Large intestine (tissue), 3 donors: ENCODE data around the gene PCNX3. TPM values are rescaled to one million over a fixed set of nuclear protein-coding genes. Genes with fewer than 3 reads are reported as not detected.

Experiments used
- DNase-seq, 2 donors: peaks; one replicate each; pipeline versions ENCODE4 v3.0.0 to v3.0.0-alpha.2; 2013
- H3K27ac ChIP-seq: one replicate; pipeline ENCODE4 v1.5.1; 2013; ENCODE audit warnings: low read length
- H3K27me3 ChIP-seq: 2 replicates; pipeline ENCODE4 v1.6.1; 2013; ENCODE audit warnings: low read length; ENCODE audit not compliant: control insufficient read depth, insufficient read depth
- H3K36me3 ChIP-seq: 2 replicates; pipeline ENCODE4 v1.6.1; 2013; ENCODE audit warnings: low read length; ENCODE audit not compliant: control insufficient read depth, insufficient read depth
- H3K4me1 ChIP-seq: one replicate; pipeline ENCODE4 v1.6.1; 2013; ENCODE audit warnings: low read length; ENCODE audit not compliant: control insufficient read depth, insufficient read depth
- H3K4me3 ChIP-seq: one replicate; pipeline ENCODE4 v1.5.1; 2013; ENCODE audit warnings: low read length
- H3K9me3 ChIP-seq: one replicate; pipeline ENCODE4 v1.6.1; 2013; ENCODE audit warnings: mild to moderate bottlenecking, low read depth, low read length, moderate library complexity; ENCODE audit not compliant: control insufficient read depth
- WGBS: methylation state at CpG from one replicate; pipeline ENCODE4 v1.1.5; 2013; ENCODE audit warnings: low lambda C conversion rate; ENCODE audit not compliant: insufficient coverage; 5-methylcytosine and 5-hydroxymethylcytosine counted together
- polyA plus RNA-seq: library from polyadenylated mRNA; unstranded; fragments of 120-200 nt; gene quantifications from one replicate; pipeline ENCODE4 v1.2.1, GENCODE V29; 2013

The PCNX3 gene
- polyA plus RNA-seq, 1 donor = 29.1 TPM

- H3K27ac ChIP-seq = no peak overlapping the region
Observed at GRCh38 chr11:65580756-65581155, 34.8 kb upstream of the PCNX3 start.

DNA sequence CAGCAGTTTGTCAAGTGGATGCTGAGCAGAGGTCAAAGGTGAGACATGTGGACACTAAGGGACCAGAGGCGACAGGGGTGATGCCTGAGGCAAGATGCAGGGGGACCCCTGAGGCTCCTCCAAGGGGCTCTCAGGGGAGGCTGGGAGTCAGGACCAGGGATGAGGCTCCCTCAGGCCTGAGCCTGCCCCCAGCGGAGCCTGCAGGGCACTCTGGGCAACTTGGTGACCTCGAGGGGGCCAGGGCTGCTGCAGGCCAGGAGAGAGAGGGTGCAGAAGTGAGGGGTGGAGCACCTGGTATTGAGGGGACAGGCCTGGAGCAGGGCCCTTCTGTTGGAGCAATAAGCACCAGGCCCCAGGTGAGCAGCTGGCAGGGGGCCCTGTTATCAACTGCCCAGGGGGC is 33.6 kb upstream of the PCNX3 start:
- H3K9me3 ChIP-seq = no peaks in the 10 kb centered on the region
- no peak overlapping the region for H3K4me3 ChIP-seq
- peaks cover 10% of the 10 kb centered on the region for H3K27me3 ChIP-seq
- DNase-seq = no peak
- WGBS = no CpG with 5 or more reads among the region's 3 CpGs
- no peak overlapping the region for H3K27ac ChIP-seq
- peaks cover 43% of the 10 kb centered on the region for H3K36me3 ChIP-seq
- peaks cover 30% of the 10 kb centered on the region for H3K4me1 ChIP-seq

More at GRCh38 chr11:65580756-65581155, 34.8 kb upstream of the PCNX3 start:
- no CpG with 5 or more reads among the region's 8 CpGs for WGBS
- H3K27me3 ChIP-seq = peaks cover 10% of the 10 kb centered on the region
- H3K36me3 ChIP-seq = peaks cover 34% of the 10 kb centered on the region
- no peak overlapping the region for H3K4me3 ChIP-seq
- H3K9me3 ChIP-seq = no peaks in the 10 kb centered on the region
- peaks cover 38% of the 10 kb centered on the region for H3K4me1 ChIP-seq
- DNase-seq = no peak

DNA sequence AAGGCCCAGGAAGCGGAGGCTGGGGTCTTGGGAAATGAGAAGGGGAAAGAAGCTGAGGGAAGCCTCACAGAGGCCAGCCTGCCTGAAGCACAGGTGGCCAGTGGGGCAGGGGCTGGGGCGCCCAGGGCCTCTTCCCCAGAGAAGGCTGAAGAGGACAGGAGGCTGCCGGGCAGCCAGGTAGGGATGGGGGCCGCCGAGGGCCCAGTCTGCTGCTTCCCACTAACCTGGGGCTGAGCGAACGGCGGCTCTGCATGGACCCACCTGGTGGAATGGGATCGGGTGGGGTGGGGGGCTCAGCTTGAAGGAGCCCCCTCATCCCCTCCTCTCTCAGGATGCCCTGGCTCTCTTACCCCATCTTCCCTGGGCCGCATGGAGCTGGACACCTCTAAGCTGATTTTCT is 32.0 kb upstream of the PCNX3 start:
- H3K4me3 ChIP-seq = no peak overlapping the region

DNA sequence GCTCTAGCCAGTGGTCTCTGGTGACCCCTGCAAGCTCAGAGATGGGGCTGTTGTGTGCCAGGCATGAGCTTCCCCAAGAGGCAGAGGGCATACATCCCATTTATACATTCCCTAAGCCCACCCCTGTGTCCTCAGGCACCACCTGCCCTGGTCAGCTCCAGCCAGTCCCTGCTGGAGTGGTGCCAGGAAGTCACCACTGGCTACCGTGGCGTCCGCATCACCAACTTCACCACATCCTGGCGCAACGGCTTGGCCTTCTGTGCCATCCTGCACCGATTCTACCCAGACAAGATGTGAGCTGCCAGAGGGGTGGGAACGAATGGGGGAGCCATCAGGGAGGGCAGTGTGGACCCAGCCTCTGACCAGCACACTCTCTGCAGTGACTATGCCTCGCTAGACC is 31.5 kb upstream of the PCNX3 start:
- Histone ChIP-seq H3K27ac (no peak overlapping the region), H3K9me3 (no peaks in the 10 kb centered on the region), H3K36me3 (peaks cover 47% of the 10 kb centered on the region), H3K27me3 (peaks cover 10% of the 10 kb centered on the region), H3K4me3 (no peak overlapping the region), H3K4me1 (peaks cover 19% of the 10 kb centered on the region)
- no peak for DNase-seq
- no CpG with 5 or more reads among the region's 8 CpGs for WGBS

More for the DNA sequence above, 32.0 kb upstream of the PCNX3 start:
- WGBS = no CpG with 5 or more reads among the region's 10 CpGs
- H3K4me1 ChIP-seq = peaks cover 21% of the 10 kb centered on the region
- no peak for DNase-seq
- no peaks in the 10 kb centered on the region for H3K9me3 ChIP-seq
- H3K36me3 ChIP-seq = peaks cover 47% of the 10 kb centered on the region
- H3K27ac ChIP-seq = no peak overlapping the region
- H3K27me3 ChIP-seq = peaks cover 10% of the 10 kb centered on the region

DNA sequence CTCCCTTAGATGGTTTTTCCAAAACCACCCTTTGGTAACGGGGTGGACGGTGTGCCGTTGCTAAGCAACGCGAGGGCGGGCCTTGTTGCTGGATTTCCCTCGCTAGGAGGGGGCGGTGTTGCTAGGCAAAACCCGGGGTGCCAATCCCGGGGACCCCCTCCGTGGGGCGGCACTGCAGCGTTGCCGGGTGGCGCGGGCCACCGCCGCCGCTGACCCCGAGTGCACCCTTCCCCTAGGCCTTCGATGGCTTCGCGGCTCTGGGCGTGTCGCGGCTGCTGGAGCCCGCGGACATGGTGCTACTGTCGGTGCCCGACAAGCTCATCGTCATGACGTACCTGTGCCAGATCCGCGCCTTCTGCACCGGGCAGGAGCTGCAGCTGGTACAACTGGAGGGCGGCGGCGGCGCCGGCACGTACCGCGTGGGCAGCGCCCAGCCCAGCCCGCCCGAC is 30.8 kb upstream of the PCNX3 start:
- H3K27ac ChIP-seq = no peak overlapping the region
- peaks cover 15% of the 10 kb centered on the region for H3K4me1 ChIP-seq
- no peaks in the 10 kb centered on the region for H3K9me3 ChIP-seq
- WGBS = no CpG with 5 or more reads among the region's 46 CpGs
- peaks cover 10% of the 10 kb centered on the region for H3K27me3 ChIP-seq
- DNase-seq = peak in 1 of 2 donors; percentile 58
- no peak overlapping the region for H3K4me3 ChIP-seq
- H3K36me3 ChIP-seq = peaks cover 43% of the 10 kb centered on the region

DNA sequence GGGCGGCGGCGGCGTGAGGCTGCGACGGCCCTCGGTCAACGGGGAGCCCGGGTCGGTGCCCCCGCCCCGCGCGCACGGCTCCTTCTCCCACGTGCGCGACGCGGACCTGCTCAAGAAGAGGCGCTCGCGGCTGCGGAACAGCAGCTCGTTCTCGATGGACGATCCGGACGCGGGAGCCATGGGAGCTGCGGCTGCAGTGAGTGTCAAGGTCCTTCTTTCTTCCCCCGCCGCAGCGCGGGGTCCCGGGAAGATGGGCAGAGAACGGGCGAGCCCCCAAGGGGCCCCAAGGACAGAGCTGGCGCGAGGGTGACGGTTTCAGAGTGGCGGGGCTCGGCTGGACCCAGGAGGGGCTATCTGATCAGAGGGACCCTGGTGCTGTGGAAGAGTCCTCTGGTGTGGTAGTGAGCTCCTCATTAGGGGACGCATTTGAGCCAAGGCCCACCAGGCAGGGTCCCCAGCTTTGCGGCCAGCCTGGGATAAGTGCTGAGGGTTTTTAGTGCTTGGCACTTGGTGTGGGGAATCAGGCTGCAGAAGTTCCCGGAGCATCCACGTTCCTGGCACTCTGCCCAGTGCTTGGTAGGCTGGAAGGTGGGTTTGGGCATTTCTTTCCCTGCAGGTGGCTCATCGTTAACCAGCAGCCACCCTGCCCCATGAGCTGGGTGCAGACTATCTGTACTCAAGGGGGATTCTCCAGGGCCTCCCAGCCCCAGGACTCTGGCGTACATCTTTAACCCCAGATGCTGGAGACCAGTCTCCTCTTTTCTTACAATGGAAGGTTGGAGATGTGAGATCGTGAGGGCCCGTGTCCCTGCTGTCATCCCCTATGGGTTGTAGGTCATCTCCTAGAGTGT is 30.0 kb upstream of the PCNX3 start:
- no CpG with 5 or more reads among the region's 51 CpGs for WGBS
- H3K27ac ChIP-seq = no peak overlapping the region

GRCh38 chr11:65586247-65586630 is 29.3 kb upstream of the PCNX3 start:
- Histone ChIP-seq H3K9me3 (no peaks in the 10 kb centered on the region), H3K4me1 (peaks cover 15% of the 10 kb centered on the region), H3K4me3 (no peak overlapping the region), H3K27ac (no peak overlapping the region), H3K27me3 (peaks cover 10% of the 10 kb centered on the region), H3K36me3 (peaks cover 38% of the 10 kb centered on the region)
- no CpG with 5 or more reads among the region's 4 CpGs for WGBS
- DNase-seq = no peak

More for the DNA sequence above, 30.0 kb upstream of the PCNX3 start:
- Histone ChIP-seq H3K9me3 (no peaks in the 10 kb centered on the region), H3K4me1 (peaks cover 15% of the 10 kb centered on the region), H3K4me3 (no peak overlapping the region), H3K36me3 (peaks cover 42% of the 10 kb centered on the region), H3K27me3 (peaks cover 10% of the 10 kb centered on the region)
- DNase-seq = no peak

DNA sequence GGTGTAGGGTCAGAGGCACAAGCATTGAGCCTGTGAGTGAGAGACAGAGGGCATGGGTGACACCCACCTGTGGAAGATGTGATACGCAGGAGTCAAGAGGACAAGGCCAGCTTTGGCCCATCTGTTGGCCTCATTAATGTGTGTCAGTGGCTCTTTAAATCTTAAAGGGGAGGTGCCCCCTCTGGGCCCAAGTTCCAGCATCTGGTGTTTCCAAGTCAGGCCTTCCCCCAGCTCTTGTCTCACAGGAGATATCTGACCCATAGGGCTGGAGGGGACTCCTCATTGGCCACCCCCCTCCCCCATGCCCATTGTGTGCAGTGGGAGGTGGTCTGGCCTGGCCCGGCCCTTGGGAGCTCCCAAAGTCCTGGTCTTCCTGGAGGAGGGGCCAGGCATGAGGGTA is 28.9 kb upstream of the PCNX3 start:
- Histone ChIP-seq H3K27ac (no peak overlapping the region), H3K36me3 (peaks cover 34% of the 10 kb centered on the region), H3K27me3 (peaks cover 10% of the 10 kb centered on the region), H3K4me1 (peaks cover 15% of the 10 kb centered on the region), H3K4me3 (no peak overlapping the region), H3K9me3 (peaks cover under 1% of the 10 kb centered on the region)
- DNase-seq = no peak
- no CpG with 5 or more reads among the region's 2 CpGs for WGBS

- H3K27ac ChIP-seq = no peak overlapping the region
- 20% methylated on average over 2 of the region's 13 CpGs for WGBS
- peaks cover 4% of the 10 kb centered on the region for H3K9me3 ChIP-seq
- H3K4me1 ChIP-seq = peaks cover 23% of the 10 kb centered on the region
- peaks cover 13% of the 10 kb centered on the region for H3K27me3 ChIP-seq
- DNase-seq = peak; percentile 62 to 67
- H3K36me3 ChIP-seq = peaks cover 33% of the 10 kb centered on the region
- H3K4me3 ChIP-seq = no peak overlapping the region
Observed at GRCh38 chr11:65588199-65589054, 27.1 kb upstream of the PCNX3 start.

DNA sequence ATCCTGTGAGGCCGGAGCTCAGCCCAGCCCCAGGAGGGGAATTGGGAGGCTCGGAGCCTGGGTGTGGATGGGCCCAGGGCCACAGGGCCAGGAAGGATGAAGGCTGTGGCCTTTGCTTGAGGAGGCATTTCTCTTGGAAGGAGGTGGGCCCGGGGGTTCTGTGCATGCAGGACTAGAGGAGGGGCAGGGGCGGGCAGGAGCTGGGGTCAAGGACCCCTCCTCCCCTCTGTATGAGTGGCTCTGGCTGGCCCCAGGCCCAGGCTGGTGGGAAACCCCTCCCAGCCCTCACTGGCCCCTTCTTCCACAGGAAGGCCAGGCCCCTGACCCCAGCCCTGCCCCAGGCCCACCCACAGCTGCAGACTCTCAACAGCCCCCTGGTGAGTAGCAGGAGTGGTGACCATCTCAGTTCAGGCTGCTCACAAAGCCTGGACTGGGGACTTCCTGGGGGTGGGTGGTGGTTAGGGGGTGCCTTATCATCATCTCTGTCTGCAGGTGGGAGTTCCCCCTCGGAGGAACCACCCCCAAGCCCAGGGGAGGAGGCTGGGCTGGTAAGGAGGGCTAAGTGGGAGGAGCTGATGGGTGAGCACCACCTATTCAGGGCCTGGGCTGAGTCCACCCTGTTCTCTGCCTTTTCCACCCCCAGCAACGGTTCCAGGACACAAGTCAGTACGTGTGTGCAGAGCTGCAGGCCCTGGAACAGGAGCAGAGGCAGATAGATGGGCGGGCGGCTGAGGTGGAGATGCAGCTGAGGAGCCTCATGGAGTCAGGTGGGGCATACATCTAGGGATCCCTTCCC is 25.9 kb upstream of the PCNX3 start:
- H3K4me1 ChIP-seq = peaks cover 23% of the 10 kb centered on the region
- no peak for DNase-seq
- no peak overlapping the region for H3K27ac ChIP-seq
- WGBS = no CpG with 5 or more reads among the region's 9 CpGs
- H3K4me3 ChIP-seq = no peak overlapping the region
- peaks cover 4% of the 10 kb centered on the region for H3K9me3 ChIP-seq
- peaks cover 5% of the 10 kb centered on the region for H3K27me3 ChIP-seq
- H3K36me3 ChIP-seq = peaks cover 33% of the 10 kb centered on the region
